Bronchial epithelial cell (primary cell): ENCODE results near the gene ISCU. TPM values are rescaled to one million over a fixed set of nuclear protein-coding genes. Genes with fewer than 3 reads are reported as not detected.

ENCODE experiments used
- DNase-seq: peaks from one replicate; pipeline ENCODE4 v3.0.0-alpha.2; 2010; ENCODE audit warnings: low read depth
- FAIRE-seq: peaks from 2 replicates; lab custom pipeline; 2011; peaks lifted over from hg19 to GRCh38; lab: Jason Lieb, UNC
- H3K27me3 ChIP-seq: 2 replicates; pipeline ENCODE4 v1.5.1; 2011; ENCODE audit warnings: low read length; ENCODE audit not compliant: control insufficient read depth, insufficient read depth
- H3K36me3 ChIP-seq: 2 replicates; pipeline ENCODE4 v1.5.1; 2011; ENCODE audit warnings: low read length; ENCODE audit not compliant: control insufficient read depth, insufficient read depth
- H3K4me3 ChIP-seq: 2 replicates; pipeline ENCODE4 v1.5.1; 2011; ENCODE audit warnings: mild to moderate bottlenecking, low read depth, low read length, control low read depth
- CTCF ChIP-seq: IDR thresholded peaks from 2 replicates; pipeline ENCODE4 v1.5.1; 2011; ENCODE audit warnings: mild to moderate bottlenecking, moderate library complexity, low read length, control low read depth, inconsistent platforms; ENCODE audit not compliant: insufficient read depth, severe bottlenecking
- total RNA-seq: library from RNA; depleted of rRNA; stranded (reverse); fragments of >200 nt; gene quantifications from 2 replicates; pipeline ENCODE4 v1.2.1, GENCODE V29; 2014

The ISCU gene
- total RNA-seq, 1 donor from 2014 or later, result 155 TPM

GRCh38 chr12:108600702-108601007 lies 38.3 kb downstream of the ISCU start:
- no peaks in the 10 kb centered on the region for H3K27me3 ChIP-seq
- H3K4me3 ChIP-seq, result no peak overlapping the region
- no peaks in the 10 kb centered on the region for H3K36me3 ChIP-seq
- no peak for FAIRE-seq
- no peak for TF ChIP-seq CTCF
- DNase-seq, result no peak

- Histone ChIP-seq H3K36me3 (no peaks in the 10 kb centered on the region), H3K27me3 (no peaks in the 10 kb centered on the region), H3K4me3 (no peak overlapping the region)
- no peak for FAIRE-seq
- DNase-seq, result no peak
- TF ChIP-seq CTCF, result no peak
Measured at GRCh38 chr12:108602209-108602705, 39.9 kb downstream of the ISCU start.

- no peak for TF ChIP-seq CTCF
- H3K27me3 ChIP-seq, result no peaks in the 10 kb centered on the region
- no peak for DNase-seq
- H3K36me3 ChIP-seq, result no peaks in the 10 kb centered on the region
- FAIRE-seq, result no peak
- no peak overlapping the region for H3K4me3 ChIP-seq
Measured at GRCh38 chr12:108602976-108603704, 40.7 kb downstream of the ISCU start.

- peak; percentile 40 for FAIRE-seq
- no peak for DNase-seq
- Histone ChIP-seq H3K4me3 (no peak overlapping the region), H3K36me3 (no peaks in the 10 kb centered on the region), H3K27me3 (no peaks in the 10 kb centered on the region)
- TF ChIP-seq CTCF, result no peak
Measured at GRCh38 chr12:108603743-108604142, 41.3 kb downstream of the ISCU start.

GRCh38 chr12:108604208-108604941 lies 42.0 kb downstream of the ISCU start:
- H3K36me3 ChIP-seq, result no peaks in the 10 kb centered on the region
- FAIRE-seq (peak; percentile 23), DNase-seq (no peak)
- no peaks in the 10 kb centered on the region for H3K27me3 ChIP-seq
- no peak overlapping the region for H3K4me3 ChIP-seq
- no peak for TF ChIP-seq CTCF
